ENCODE measurements around the gene FSTL5.

DNA sequence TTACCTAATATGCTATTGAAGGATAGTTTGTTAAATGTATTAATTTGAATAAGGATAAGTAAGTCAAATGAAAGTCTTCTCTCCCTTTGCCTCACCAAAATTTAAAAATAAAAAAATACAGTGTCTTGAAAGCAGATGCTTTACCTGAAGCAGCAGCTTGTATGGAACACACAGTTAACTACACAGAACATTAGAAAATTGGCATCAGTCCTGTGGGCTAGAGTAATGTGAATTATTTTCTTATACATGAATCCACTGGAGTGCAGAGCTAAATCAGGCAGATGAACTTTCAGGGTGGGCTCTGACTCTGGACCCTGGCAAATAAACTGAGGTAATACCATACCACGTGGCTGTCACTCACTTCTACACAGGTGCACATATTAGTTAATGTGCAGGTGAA is 348.0 kb downstream of the FSTL5 start:
- TF ChIP-seq TAF1 (IDR thresholded peaks at IDR 0.05; ENCODE audit: borderline replicate concordance, insufficient read depth, low read length) (no peak), POLR2AphosphoS5 (IDR thresholded peaks at IDR 0.05; ENCODE audit: low read depth, low read length) (no peak), SIN3A (IDR thresholded peaks at IDR 0.05; ENCODE audit: borderline replicate concordance, insufficient read depth, low read length) (no peak), FOXP2 (optimal IDR thresholded peaks at IDR 0.05; ENCODE audit: borderline replicate concordance, extremely low read depth, extremely low read length, insufficient read depth) (no peak)
- TF ChIP-seq, protein P1, sequence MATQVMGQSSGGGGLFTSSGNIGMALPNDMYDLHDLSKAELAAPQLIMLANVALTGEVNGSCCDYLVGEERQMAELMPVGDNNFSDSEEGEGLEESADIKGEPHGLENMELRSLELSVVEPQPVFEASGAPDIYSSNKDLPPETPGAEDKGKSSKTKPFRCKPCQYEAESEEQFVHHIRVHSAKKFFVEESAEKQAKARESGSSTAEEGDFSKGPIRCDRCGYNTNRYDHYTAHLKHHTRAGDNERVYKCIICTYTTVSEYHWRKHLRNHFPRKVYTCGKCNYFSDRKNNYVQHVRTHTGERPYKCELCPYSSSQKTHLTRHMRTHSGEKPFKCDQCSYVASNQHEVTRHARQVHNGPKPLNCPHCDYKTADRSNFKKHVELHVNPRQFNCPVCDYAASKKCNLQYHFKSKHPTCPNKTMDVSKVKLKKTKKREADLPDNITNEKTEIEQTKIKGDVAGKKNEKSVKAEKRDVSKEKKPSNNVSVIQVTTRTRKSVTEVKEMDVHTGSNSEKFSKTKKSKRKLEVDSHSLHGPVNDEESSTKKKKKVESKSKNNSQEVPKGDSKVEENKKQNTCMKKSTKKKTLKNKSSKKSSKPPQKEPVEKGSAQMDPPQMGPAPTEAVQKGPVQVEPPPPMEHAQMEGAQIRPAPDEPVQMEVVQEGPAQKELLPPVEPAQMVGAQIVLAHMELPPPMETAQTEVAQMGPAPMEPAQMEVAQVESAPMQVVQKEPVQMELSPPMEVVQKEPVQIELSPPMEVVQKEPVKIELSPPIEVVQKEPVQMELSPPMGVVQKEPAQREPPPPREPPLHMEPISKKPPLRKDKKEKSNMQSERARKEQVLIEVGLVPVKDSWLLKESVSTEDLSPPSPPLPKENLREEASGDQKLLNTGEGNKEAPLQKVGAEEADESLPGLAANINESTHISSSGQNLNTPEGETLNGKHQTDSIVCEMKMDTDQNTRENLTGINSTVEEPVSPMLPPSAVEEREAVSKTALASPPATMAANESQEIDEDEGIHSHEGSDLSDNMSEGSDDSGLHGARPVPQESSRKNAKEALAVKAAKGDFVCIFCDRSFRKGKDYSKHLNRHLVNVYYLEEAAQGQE (IDR thresholded peaks at IDR 0.05; ENCODE audit: insufficient read depth in 1 of 2, low read depth in 2 of 2, low read length in 2 of 2): no peak
